ENCODE results near the gene NOTCH1. TPM values are rescaled to one million over a fixed set of nuclear protein-coding genes. Genes with fewer than 3 reads are reported as not detected.

Gene NOTCH1
- total RNA-seq, 1 experiment from 2014 or later, result 37.2 TPM

DNA sequence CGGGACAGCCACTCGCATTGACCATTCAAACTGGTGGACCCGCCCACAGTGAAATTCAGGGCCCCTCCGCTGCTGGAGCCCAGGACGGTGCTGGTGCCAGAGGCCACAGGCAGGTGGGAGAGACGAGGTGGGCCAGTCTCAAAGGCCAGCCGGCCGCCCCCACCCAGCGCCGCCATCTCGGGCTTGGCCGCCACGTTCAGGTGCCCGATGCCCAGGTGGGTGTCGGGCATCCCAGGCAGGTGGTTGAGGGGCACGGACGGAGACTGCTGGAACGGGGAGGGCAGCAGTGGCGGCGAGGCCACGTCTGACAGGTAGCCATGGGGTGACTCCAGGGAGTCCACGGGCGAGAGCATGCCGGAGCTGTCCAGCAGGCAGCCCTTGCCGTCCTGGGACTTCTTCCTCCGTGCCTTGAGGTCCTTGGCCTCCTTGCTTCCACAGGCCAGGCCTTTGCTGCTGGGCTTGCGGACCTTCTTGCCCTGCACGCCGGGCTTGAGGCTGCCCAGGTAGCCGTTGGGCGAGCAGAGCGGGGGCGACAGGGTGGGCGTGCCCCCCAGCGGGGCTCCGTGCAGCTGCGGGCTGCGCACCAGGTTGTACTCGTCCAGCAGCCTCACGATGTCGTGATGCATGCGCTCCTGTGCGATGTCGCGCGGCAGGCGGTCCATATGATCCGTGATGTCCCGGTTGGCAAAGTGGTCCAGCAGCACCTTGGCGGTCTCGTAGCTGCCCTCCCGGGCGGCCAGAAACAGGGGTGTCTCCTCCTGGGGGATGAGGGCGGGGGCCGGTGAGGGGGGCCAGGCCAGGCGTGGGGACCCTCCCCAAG lies 48.8 kb downstream of the NOTCH1 start:
- Histone ChIP-seq H3K4me3 (ENCODE audit: low read depth, low read length, poor library complexity, severe bottlenecking) (no peak overlapping the region), H3K27ac (ENCODE audit: low read depth, low read length, poor library complexity, severe bottlenecking) (no peak overlapping the region), H3K36me3 (ENCODE audit: insufficient read depth, low read length, poor library complexity, severe bottlenecking) (peaks cover 46% of the 10 kb centered on the region), H3K9me3 (ENCODE audit: low read depth, low read length, poor library complexity, severe bottlenecking) (no peaks in the 10 kb centered on the region), H3K27me3 (replicated peaks; ENCODE audit: insufficient read depth, low read depth, low read length, poor library complexity) (no peaks in the 10 kb centered on the region), H3K4me1 (ENCODE audit: insufficient read depth, low read length, poor library complexity, severe bottlenecking) (no peaks in the 10 kb centered on the region)
- ChIA-PET POLR2A (ENCODE audit: low non-redundant PET) (no interaction called here), CTCF (no interaction called here)
- no peak for DNase-seq (ENCODE audit: low spot score)
- intact Hi-C loops (cut with micrococcal nuclease; ENCODE audit: unreplicated experiment), result no loop called here
- TF ChIP-seq, protein P1, sequence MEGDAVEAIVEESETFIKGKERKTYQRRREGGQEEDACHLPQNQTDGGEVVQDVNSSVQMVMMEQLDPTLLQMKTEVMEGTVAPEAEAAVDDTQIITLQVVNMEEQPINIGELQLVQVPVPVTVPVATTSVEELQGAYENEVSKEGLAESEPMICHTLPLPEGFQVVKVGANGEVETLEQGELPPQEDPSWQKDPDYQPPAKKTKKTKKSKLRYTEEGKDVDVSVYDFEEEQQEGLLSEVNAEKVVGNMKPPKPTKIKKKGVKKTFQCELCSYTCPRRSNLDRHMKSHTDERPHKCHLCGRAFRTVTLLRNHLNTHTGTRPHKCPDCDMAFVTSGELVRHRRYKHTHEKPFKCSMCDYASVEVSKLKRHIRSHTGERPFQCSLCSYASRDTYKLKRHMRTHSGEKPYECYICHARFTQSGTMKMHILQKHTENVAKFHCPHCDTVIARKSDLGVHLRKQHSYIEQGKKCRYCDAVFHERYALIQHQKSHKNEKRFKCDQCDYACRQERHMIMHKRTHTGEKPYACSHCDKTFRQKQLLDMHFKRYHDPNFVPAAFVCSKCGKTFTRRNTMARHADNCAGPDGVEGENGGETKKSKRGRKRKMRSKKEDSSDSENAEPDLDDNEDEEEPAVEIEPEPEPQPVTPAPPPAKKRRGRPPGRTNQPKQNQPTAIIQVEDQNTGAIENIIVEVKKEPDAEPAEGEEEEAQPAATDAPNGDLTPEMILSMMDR (conservative IDR thresholded peaks at IDR 0.05; ENCODE audit: low read depth, low read length), result no peak
- no peak for TF ChIP-seq EZH2 (IDR thresholded peaks at IDR 0.05; ENCODE audit: borderline replicate concordance, low read depth, low read length, poor library complexity, severe bottlenecking)
- no TSS peak for BruUV-seq (replicated peaks)

DNA sequence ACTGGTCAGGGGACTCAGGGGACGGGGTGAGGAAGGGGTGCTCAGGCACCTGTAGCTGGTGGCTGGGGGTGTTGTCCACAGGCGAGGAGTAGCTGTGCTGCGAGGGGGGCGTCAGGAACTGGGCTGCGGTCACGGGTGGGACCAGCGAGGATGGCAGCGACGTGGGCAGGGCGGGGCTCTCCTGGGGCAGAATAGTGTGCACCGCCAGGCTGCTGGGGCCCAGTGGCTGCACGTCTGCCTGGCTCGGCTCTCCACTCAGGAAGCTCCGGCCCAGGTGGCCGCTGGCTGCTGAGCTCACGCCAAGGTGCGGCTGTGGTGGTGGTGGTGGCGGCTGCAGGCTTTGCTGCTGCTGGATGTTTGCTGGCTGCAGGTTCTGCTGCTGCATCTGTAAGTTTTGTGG lies 49.7 kb downstream of the NOTCH1 start:
- peaks cover 41% of the 10 kb centered on the region for H3K36me3 ChIP-seq (ENCODE audit: insufficient read depth, low read length, poor library complexity, severe bottlenecking)

DNA sequence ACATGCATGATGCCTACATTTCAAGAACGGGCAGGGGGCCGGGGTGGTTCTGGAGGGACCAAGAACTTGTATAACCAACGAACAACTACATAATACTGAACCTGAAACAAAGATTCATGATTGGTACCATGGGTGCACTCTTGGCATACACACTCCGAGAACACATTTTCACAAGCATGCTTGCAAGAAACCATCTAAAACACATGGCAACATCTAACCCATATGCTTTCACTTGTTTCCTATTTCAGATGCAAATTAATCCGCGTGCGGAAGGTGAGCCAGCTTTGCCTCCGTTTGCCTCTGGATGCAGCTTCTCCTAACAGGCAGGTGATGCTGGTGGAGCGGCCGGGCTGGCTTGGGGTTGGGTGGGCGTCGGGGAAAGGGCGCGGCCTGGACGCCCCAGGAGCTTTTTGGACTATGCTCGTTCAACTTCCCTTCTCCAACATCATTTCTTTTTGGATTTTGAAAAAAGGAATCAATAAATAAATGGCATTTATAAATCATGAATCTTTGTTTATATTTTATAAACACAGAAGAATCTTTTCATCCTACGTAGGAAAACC lies 50.5 kb downstream of the NOTCH1 start:
- no peak for TF ChIP-seq EZH2 (IDR thresholded peaks at IDR 0.05; ENCODE audit: borderline replicate concordance, low read depth, low read length, poor library complexity, severe bottlenecking)
- TF ChIP-seq, protein P1 (conservative IDR thresholded peaks at IDR 0.05; ENCODE audit: low read depth, low read length), result no peak
- H3K9me3 ChIP-seq (ENCODE audit: low read depth, low read length, poor library complexity, severe bottlenecking), result no peaks in the 10 kb centered on the region
- no peak for DNase-seq (ENCODE audit: low spot score)
- no peak overlapping the region for H3K27ac ChIP-seq (ENCODE audit: low read depth, low read length, poor library complexity, severe bottlenecking)
- BruUV-seq (replicated peaks), result no TSS peak
- CTCF ChIA-PET, result no interaction called here
- POLR2A ChIA-PET (ENCODE audit: low non-redundant PET), result no interaction called here
- H3K27me3 ChIP-seq (replicated peaks; ENCODE audit: insufficient read depth, low read depth, low read length, poor library complexity), result no peaks in the 10 kb centered on the region
- intact Hi-C loops (cut with micrococcal nuclease; ENCODE audit: unreplicated experiment), result no loop called here
- peaks cover 35% of the 10 kb centered on the region for H3K36me3 ChIP-seq (ENCODE audit: insufficient read depth, low read length, poor library complexity, severe bottlenecking)
- no peak overlapping the region for H3K4me3 ChIP-seq (ENCODE audit: low read depth, low read length, poor library complexity, severe bottlenecking)
- H3K4me1 ChIP-seq (ENCODE audit: insufficient read depth, low read length, poor library complexity, severe bottlenecking), result no peaks in the 10 kb centered on the region

More for the DNA sequence above, 49.7 kb downstream of the NOTCH1 start:
- intact Hi-C loops (cut with micrococcal nuclease; ENCODE audit: unreplicated experiment), result no loop called here
- Histone ChIP-seq H3K4me3 (ENCODE audit: low read depth, low read length, poor library complexity, severe bottlenecking) (no peak overlapping the region), H3K27ac (ENCODE audit: low read depth, low read length, poor library complexity, severe bottlenecking) (no peak overlapping the region), H3K4me1 (ENCODE audit: insufficient read depth, low read length, poor library complexity, severe bottlenecking) (no peaks in the 10 kb centered on the region), H3K9me3 (ENCODE audit: low read depth, low read length, poor library complexity, severe bottlenecking) (no peaks in the 10 kb centered on the region), H3K27me3 (replicated peaks; ENCODE audit: insufficient read depth, low read depth, low read length, poor library complexity) (no peaks in the 10 kb centered on the region)
- CTCF ChIA-PET, result no interaction called here
- DNase-seq (ENCODE audit: low spot score), result no peak
- TF ChIP-seq, protein P1 (conservative IDR thresholded peaks at IDR 0.05; ENCODE audit: low read depth, low read length), result no peak
- no peak for TF ChIP-seq EZH2 (IDR thresholded peaks at IDR 0.05; ENCODE audit: borderline replicate concordance, low read depth, low read length, poor library complexity, severe bottlenecking)
- BruUV-seq (replicated peaks), result no TSS peak
- POLR2A ChIA-PET (ENCODE audit: low non-redundant PET), result no interaction called here

Data from A673 (cell line).